ENCODE data around the gene INPP5F.
"Not testable (repeated sequence)": the region's sequence is repeated elsewhere in the genome, so short reads cannot be mapped to it uniquely, and the experiment has no call there.

INPP5F gene

DNA sequence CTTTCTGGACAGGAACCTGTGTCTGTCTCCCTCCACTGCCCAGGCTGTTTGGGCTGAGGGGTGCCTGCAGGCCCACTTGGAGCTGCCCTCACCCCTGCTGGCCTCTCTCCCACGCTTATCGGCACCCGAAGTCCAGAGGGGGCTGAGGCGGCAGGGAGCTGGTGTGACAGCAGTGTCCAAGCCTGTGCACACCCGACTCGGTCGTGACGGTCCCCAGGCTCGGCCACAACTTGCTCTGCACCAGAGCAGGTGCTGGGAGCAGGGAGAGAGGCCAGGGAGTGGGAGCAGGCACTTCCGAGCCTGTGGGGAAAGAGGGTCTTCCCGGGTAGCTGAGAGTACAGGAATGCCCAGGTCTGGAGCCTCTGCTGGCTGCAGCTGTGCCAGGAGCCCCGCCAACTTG, 23.0 kb downstream of the INPP5F start:
- DNase-seq = no peak

DNA sequence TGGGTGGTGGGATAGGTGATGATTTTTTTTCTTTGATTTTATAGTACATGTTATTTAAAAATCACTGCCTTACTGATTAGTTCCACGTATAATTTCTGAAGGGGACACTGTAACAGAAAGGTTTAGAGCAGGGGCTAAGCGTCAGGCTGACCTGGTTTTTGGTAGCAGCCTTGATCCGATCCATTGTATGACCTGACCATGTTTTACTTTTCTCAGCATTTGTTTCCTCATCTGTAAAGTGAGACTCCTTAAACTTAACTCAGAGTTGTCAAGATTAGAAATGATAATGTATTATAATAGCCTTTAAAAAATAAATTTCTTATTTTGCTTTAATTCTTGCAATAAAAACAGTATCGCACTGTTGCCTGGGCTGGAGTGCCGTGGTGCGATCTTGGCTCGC, 23.6 kb downstream of the INPP5F start:
- no peak for DNase-seq

DNA sequence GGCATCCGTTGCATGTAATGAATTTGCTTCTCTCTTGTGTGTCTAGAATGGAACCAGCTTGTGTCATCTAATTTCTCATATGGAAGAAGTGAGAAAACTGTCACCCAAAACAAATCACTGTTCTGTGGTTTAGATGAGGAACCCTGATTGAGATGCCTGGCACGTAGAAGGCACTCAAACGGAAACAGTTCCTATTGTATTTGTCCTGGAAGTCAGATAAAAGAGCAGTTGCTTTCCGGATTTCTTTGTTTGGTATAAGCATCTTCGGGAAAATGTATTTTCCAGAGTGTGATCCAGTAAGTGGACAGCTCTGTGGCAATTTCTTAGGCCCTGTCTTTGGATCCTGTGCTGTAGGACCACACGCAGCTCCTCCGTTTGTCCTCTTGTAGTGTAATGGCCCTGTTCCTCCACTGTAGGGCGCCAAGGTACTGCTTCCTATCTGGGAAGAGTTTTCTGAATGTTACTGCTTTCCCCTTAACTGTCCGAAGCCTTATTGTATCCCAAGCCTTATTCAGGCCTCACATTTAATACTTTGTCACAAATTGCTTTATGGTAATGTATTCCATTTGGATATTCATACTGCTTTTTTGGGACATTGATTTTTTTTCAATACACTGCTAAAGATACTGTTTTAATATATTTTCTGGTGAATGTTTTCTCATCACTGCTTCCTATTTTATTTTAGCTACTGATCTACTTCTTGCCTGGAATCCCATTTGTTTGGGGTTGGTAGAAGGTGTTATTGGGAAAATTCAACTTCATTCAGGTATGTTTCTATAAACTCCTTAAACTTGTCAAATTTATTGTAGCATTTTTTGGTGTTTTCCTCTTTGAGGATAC, 24.8 kb downstream of the INPP5F start:
- DNase-seq = peak; percentile 77

DNA sequence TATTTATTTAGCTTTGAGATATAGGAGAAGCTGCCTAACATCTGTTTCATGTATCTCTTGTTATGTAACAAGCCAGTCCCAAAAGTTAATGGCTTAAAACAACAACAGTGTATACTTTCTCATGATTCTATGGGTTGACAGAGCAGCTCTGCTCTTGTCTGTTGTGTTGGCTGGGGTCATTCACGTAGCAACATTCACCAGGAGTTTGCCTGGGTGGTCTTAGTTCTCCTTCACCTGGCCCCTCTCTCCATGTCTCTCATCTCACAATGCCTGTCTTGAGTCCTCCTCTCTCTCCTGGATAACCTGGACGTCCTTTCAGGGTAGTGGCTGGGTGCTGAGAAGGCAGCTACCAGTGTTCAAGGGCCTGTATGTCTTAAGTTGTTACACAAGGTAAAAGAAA, 27.5 kb downstream of the INPP5F start:
- no peak for DNase-seq

DNA sequence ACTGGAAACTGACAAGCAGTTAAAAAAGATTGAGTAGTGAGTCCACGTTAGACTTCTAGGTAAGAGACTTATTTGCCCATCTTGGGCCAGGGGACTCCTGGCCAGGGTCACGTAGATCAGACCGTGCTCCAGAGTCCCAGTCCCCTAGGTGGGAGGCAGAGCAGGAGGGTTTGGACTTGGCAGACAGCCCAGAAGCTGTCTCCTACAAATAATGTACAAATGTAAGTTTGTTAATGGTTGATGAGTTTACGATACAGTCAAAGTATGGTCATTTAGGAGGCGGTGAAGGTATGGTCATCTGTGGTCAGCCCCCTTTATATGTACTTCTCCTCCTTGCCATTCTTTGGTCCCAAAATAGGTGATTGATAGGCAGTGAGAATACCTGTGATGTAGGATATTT, 28.2 kb downstream of the INPP5F start:
- peak; percentile 8 for DNase-seq

DNA sequence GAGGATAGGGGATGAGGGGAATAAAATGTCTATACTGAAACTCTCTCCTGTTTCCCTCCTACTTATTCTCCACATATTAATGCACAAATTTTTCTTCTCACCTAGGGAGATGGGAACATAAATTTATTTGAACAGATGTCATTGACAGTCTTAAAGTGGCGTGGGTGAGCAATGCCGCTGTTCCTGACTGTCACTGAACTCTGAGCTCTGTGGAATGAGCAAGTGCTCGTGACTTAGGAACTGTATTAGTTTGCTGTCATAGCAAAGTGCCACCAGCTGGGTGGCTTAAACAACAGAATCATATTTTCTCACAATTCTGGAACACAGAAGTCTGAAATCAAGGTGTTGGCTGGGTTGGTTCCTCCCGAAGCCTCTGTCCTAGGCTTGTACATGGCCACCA, 29.1 kb downstream of the INPP5F start:
- no peak for DNase-seq

DNA sequence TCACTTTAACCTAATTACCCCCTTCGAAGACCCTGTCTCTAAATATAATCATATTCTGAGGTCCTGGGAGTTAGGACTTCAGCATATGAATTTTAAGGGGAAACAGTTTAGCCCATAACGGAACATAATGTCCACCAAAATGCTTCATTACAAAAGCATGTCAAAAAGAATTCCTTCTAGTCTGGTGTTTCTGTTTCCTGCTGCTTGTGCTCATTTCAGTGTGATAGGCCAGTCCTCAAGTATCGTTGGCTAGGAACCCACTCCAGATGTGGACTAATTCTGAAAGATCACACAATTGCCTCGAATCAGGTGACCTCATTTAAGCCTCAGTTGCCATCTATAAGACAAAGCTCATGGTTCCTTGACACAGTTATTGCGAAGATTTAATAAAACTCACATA, 29.6 kb downstream of the INPP5F start:
- DNase-seq = no peak

DNA sequence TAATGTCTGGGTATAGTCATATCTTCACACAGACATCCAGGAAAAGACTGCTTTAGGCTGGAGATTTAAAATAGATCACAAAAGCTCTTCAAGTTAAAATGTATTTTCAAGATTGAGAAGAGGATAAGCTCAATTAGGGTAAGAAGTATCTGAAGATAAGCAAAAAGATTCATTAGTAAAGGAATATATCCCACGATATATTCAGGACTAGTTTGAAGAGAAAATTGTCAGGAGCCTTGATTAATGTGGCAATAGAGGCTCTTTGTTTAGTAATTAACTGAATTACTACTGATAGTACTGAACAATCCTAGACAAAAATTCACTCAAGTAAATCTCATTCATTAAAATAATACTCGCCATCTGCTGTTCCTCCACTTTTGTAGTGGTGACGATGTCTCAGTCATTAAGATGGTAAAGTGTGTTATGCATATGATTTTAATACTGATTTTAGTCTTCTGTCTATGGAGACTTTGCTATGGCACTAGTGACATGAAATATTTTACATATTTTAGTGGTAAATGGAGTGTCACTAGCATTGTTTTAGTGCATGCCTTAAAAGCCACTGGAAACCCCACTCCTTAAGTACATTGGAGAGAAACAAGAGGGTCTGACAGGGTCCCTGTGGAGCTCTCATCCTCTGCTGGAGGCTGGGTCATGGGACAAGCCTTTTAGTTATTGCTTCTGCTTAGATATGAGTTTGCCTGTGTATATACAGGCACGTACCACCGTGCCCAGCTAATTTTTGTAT, 32.8 kb downstream of the INPP5F start:
- DNase-seq = no peak

DNA sequence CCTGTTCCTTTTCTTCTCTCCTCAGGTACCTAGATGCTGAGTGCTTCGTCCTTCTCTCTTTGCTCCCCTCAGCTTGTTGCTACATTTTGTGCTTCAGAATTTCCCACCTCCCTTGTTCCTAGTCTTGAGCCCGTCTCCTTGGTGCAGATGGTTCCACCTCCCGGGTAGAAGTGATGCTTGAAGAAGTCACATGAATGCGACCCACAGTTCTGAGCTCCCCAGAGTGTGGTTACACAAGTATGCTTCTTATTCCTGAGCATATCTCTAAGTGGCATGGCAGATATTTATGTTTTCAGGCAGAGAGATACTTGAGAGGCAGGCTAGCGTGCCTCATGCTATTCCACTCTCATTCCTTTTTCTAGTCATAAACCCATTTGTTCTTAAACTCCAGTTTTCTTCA, 34.0 kb downstream of the INPP5F start:
- DNase-seq = no peak

DNA sequence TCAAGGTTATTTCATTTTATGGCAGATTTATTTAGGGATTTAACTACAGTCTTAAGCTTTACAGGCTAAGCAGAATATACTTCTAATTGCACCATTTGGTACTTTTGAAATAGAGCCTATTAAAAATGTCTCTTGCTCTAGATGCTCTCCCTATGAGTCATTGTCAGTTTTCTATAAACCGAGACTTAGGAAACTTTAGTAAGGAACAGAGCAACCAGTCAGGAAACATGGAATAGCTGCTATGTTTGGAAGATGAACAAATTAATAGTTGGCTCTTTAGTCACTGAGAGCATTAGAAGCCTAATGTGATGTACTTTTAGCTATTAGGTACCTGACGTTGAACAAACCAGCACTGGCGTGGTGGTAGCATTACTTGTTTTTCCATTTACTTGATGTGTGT, 35.3 kb downstream of the INPP5F start:
- no peak for DNase-seq

DNA sequence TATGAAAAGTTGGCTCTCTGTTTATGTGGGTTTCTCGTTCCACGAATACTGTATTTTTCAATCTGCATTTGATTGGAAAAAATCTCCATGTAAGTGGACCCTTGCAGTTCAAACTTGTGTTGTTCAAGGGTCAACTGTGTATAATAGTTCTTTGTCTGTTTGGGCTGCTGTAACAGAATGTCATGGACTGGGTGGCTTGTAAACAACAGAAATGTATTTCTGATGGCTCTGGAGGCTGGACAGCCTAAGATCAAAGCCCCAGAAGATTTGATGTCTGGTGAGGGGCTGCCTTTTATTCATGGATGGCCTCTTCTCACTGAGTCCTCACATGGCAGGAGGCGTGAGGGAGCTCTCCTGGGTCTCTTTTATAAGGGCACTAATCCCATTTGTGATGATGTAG, 36.2 kb downstream of the INPP5F start:
- DNase-seq = no peak

DNA sequence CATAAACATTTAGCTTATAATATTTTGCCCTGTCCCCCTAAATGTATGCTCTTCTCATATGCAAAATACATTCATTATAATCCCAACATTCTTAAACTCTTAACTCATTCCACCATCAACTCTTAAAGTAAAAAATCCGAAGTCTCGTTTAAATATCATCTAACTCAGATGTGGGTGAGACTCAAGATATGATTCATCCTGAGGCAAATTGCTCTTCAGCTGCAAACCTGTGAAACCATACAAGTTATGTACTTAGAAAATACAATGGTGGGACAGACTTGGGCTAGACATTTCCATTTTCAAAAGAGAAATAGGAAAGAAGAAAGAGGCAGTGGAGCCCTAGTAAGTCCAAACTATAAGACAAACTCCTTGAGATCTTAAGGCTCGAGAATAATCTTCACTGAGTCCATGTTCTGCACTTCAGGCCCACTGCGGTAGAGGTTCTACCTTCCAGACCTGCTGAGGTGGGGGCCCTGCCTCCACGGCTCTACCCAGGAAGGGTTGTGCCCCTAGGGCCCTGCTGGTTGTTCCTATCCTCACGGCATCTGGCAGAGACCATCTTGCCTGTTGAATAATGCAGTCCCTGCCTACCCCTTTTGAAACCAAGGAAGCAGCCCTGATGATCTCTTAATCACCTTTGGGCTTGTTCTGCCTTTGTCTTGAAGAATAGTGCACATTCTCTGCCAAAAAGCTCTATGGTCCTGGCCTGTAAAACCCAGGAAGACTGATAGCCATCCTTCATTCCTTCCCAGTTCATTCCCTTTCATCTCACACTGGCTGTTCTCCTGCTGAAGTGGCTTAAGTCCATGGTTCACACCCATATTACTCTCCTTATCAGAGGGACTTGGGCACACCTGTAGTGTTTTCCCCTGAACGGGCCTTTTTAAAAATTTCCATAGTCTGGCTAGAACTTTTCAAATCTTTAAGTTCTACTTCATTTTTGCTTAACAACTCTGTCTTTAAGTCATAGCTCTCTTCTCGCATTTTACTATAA, 37.3 kb downstream of the INPP5F start:
- DNase-seq = no peak

DNA sequence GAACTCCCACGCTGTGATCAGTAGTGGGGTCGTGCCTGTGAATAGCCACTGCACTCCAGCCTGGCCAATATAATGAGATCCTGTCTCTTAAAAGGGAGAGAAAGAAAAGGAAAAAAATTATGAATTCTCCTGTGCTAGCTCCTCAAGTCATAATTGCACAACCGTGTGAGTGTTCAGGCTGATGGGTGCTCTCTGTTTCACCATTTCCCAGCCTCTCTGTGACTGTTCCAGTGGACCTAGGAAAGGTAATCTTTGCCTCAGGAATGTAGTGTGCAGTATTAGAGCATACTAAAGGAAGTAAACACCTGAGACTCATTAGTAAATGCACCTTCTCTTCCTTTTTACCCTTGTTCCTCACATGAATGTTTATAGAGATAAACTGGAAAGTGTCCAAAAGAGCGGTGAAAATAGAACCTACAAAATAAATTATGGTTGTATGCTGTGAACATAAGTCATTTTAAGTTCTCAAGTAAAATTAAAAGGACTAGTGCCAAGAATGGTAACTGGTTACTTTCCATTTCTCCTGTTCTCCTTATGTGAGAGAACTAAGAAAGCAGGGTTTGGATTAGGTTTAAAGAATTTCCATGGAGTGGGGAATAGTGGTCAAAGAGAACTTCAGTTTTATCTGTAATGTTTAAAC, 42.7 kb downstream of the INPP5F start:
- DNase-seq = no peak

DNA sequence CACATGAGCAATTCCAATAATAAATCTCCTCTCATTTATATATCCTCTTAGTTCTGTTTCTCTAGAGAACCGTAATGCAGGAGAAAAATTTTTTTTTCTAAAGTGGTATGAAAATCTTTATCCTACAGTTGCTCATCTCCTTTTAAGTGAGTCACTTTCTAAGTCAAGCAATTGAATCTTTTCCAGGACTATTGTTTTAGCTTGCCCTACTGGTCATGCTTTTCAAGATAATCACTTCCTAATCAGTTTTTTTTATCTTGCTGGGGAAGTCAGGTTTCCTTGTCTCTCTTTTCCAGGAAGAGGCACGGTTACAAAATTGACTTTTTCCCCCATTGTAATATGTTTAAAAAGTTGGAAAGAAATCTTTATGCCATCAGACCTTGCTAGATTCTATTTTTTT, 44.0 kb downstream of the INPP5F start:
- DNase-seq = no peak

DNA sequence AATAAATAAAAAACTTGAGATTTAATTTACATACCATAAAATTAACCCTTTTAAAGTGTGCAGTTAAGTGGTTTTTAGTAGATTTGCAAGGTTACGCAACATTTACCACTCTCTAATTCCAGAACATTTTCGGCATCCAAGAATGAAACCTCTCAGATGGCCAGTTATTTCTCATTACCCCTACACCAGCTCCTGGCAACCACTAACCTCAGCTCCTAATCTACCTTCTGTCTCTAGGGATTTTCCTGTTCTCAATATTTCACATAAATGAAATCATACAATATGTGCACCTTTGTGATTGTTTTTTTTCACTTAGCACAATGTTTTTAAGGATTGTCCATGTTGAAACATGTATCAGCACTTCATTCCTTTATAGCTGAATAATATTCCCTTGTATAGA, 45.1 kb downstream of the INPP5F start:
- no peak for DNase-seq

DNA sequence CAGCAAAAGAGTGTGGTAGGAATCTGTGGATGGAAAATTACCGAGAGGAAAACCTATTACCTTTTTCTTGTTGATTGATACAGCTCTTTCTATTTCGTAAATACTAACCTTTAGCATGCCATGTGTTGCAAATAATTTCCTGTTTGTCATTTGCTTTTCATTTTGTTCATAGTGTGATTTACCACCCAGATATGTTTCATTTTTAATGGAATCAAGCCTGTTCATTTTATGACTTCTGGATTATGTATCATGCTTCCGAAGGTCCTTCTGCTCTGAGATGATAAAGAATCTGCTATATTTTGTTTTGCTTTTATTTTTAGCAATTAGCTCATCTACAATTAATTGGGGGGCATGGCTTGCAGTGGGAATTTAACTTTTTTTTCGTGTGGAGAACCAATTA, 46.5 kb downstream of the INPP5F start:
- DNase-seq = no peak

DNA sequence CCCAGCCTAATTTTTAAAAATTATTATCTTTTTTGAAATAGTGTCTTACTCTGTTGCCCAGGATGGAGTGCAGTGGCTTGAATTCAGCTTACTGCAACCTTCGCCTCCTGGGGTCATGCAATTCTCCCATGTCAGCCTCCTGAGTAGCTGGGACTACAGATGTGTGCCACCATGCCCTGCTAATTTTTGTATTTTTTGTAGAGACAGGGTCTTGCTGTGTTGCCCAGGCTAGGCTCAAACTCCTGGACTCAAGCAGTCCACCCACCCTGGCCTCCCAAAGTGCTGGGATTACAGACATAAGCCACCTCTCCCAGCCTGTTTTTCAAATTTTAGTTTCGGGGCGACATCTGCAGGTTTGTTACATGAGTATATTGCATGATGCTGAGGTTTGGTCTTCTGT, 47.2 kb downstream of the INPP5F start:
- DNase-seq = not testable (repeated sequence)

DNA sequence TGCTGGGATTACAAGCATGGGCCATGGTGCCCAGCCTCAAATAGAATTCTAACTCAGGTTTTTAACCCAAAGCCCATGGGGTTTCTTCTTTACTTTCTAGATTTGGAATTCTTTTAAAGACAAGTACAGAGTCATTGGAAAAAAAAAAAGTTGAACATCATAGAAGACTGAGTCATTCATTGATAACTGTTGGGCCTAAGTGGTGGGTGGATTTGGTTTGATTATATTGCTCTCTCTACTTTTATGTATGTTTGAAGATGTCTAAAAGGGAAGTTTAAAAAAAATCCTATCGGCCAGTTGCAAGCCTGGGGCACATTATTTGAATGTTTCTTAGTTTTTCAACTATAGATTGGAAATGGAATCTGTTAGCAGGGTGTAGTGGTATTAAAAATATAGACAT, 49.7 kb downstream of the INPP5F start:
- no peak for DNase-seq

DNA sequence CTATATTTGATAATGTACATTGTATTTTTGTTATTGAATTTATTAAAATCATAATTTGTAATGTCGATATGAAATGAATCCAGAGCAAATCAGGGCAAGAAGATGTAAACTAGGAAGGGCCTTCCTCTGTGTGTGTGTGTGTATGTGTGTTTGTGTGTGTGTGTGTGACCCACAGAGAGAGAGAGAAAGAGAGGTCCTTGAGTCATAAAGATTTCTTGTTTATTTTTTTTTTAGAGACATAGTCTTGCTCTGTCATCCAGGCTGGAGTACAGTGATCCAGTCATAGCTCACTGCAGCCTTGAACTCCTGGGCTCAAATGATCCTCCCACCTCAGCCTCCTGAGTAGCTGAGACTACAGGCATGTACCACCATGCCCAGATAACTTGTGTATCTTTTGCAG, 50.7 kb downstream of the INPP5F start:
- no peak for DNase-seq

DNA sequence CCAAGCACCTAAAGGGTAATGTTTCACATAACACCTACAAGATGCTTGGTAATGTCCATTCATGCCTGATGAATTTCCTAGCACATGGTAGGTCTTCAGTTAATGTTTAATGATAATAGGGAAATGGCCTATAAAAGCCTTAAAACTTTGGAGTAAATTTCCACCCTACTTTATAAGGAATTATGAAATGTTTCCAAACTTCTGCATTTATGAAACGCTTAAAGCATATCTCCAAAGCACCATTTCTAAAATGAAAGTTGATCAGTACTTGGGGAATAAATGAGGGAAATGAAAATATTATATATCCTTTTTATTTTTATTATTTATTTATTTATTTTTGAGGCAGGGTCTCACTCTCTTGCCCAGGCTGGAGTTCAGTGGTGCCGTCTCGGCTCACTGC, 51.8 kb downstream of the INPP5F start:
- no peak for DNase-seq

DNA sequence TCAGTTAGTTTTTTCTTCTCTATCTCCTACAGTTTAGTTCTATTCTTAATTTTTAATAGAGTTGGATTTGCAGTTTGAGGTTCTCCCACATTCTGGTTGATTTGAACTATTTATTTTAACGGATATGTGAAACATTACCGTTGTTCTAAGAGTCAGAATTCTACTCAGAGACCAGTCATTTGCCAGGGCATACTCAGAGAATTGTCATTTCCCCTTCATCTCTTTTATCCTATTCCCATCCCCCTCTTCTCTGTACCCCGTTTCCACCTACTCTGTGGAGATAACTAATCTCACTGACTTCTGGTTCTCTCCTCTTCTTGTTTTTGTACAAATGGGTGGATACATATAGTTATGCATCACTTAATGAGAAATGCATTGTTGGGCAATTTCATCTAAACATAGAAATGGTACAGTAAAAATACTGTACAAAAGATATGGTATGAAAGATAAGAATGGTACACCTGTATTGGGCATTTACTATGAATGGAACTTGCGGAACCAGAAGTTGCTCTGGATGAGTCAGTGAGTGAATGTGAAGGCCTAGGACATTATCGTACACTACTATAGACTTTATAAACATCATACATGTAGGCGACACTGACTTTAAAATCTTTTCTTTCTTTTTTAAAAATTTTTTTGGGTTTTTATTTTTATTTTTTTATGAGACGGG, 53.1 kb downstream of the INPP5F start:
- no peak for DNase-seq

DNA sequence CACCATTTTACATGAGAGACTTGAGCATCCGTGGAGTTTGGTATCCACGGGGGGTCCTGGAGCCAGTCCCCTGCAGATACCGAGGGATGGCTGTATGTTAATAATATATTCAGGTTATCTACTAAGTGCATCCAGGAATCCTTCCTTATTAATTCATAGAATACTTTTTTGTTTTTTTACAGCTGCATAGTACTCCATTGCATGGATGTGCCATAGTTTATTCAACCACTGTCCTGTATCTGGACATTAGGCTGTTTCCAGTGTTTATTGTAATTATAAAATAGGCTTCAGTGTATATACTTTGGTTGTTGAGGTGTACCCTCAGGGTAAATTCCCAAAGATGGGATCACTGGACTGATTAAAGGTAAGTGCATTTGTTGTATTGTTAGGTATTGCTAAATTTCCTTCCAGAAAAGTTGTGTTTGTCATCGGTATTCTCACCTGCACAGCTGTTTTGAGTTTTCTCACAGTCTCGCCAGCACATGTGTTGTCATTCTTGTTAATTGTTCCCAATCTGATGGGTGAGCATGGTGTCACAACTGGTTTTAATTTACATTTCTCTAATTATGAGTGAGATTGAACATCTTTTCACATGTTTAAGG, 55.1 kb downstream of the INPP5F start:
- DNase-seq = no peak
